Prostate gland (tissue), 2 donors: ENCODE measurements around the gene SPAG7. TPM values are rescaled to one million over a fixed set of nuclear protein-coding genes. Genes with fewer than 3 reads are reported as not detected.

ENCODE experiments used
- DNase-seq: peaks from one replicate; pipeline ENCODE4 v3.0.0-alpha.2; 2019; ENCODE audit warnings: low spot score
- H3K27ac ChIP-seq, 2 donors: fragments of 200-600 bp; sonication (generic); 2 replicates each; pipeline ENCODE4 v1.5.1; 2017 to 2019
- H3K27me3 ChIP-seq: fragments of 200-600 bp; sonication (generic); replicated peaks from 2 replicates; pipeline ENCODE4 v1.5.1; 2019; ENCODE audit not compliant: insufficient read depth
- H3K36me3 ChIP-seq, 2 donors: fragments of 200-600 bp; sonication (generic); 1 replicate in 1 of 2; 2 replicates in 1 of 2; pipeline versions ENCODE4 v1.5.1 to v1.8.1; 2017 to 2019
- H3K4me1 ChIP-seq: fragments of 200-600 bp; sonication (generic); replicated peaks from 2 replicates; pipeline ENCODE4 v1.5.1; 2019
- H3K4me3 ChIP-seq, 2 donors: fragments of 200-600 bp; sonication (generic); 2 replicates each; pipeline ENCODE4 v1.5.1; 2017 to 2019
- H3K9me3 ChIP-seq: fragments of 200-600 bp; sonication (generic); 2 replicates; pipeline ENCODE4 v1.5.1; 2017
- CTCF ChIP-seq, 4 experiments: fragments of 200-600 bp in 2 of 4; fragments of 450-650 bp in 2 of 4; sonication (generic) in 2 of 4; IDR thresholded peaks; 1 replicate in 3 of 4; 2 replicates in 1 of 4; pipeline ENCODE4 v1.5.1; 2016 to 2019; ENCODE audit warnings: antibody characterized with exemption in 4 of 4, mild to moderate bottlenecking in 2 of 4, moderate library complexity in 2 of 4
- POLR2A ChIP-seq: fragments of 450-650 bp; IDR thresholded peaks from one replicate; pipeline ENCODE4 v1.6.1; 2016; ENCODE audit warnings: antibody characterized with exemption, mild to moderate bottlenecking
- POLR2AphosphoS5 ChIP-seq: sonication (generic); formaldehyde crosslinking; IDR thresholded peaks from one replicate; pipeline ENCODE4 v1.6.1; 2017; ENCODE audit warnings: antibody characterized with exemption
- WGBS: methylation state at CpG from one replicate; pipeline ENCODE4 v1.1.5; 2018; 5-methylcytosine and 5-hydroxymethylcytosine counted together
- intact Hi-C: fragments of 100-400 bp; cut with DNase I; formaldehyde crosslinking; loops from one replicate; pipeline ENCODE4 v1.14.2; 2022
- total RNA-seq, 2 donors: library from RNA; depleted of rRNA; stranded (reverse); fragments of >200 nt; gene quantifications; one replicate each; pipeline ENCODE4 v1.1.0, GENCODE V29; 2016

SPAG7 gene
- total RNA-seq, 2 donors from 2014 or later, result 54.2 to 72.0 TPM

- Histone ChIP-seq H3K36me3 (peaks cover 0 to 5% of the 10 kb centered on the region in 2 donors), H3K4me3 (peak overlapping the region; percentile 94 to 100), H3K27me3 (no peaks in the 10 kb centered on the region), H3K9me3 (no peaks in the 10 kb centered on the region), H3K4me1 (peaks cover 16% of the 10 kb centered on the region), H3K27ac (peak overlapping the region; percentile 88 to 96)
- 30% methylated on average over 16 of the region's 16 CpGs for WGBS
- no peak for TF ChIP-seq POLR2AphosphoS5
- no peak for DNase-seq
- intact Hi-C loops, result loop anchor here (5.0 kb wide), 1 partner anchor 41 kb away; the partner anchor contains the start of gene CAMTA2
Measured at GRCh38 chr17:4946312-4946976, 21.2 kb downstream of the SPAG7 start.

GRCh38 chr17:4945944-4946280 lies 21.7 kb downstream of the SPAG7 start:
- Histone ChIP-seq H3K36me3 (peaks cover 0 to 5% of the 10 kb centered on the region in 2 donors), H3K9me3 (no peaks in the 10 kb centered on the region), H3K27me3 (no peaks in the 10 kb centered on the region), H3K4me3 (no peak overlapping the region), H3K4me1 (peaks cover 20% of the 10 kb centered on the region), H3K27ac (peak overlapping the region; percentile 8 to 96)
- TF ChIP-seq POLR2A, result no peak
- no peak for TF ChIP-seq POLR2AphosphoS5
- no peak for TF ChIP-seq CTCF (IDR thresholded peaks at IDR 0.05)
- 26% methylated on average over 4 of the region's 4 CpGs for WGBS
- intact Hi-C loops, result loop anchor here (5.0 kb wide), 1 partner anchor 41 kb away; the partner anchor contains the start of gene CAMTA2
- no peak for DNase-seq

- Histone ChIP-seq H3K36me3 (peaks cover 0 to 5% of the 10 kb centered on the region in 2 donors), H3K4me3 (no peak overlapping the region), H3K4me1 (peaks cover 20% of the 10 kb centered on the region), H3K27ac (peak overlapping the region; percentile 8 to 96), H3K9me3 (no peaks in the 10 kb centered on the region), H3K27me3 (no peaks in the 10 kb centered on the region)
- peak; percentile 47 for DNase-seq
- no peak for TF ChIP-seq POLR2A
- no peak for TF ChIP-seq CTCF (IDR thresholded peaks at IDR 0.05)
- TF ChIP-seq POLR2AphosphoS5, result peak; percentile 45
- intact Hi-C loops, result loop anchor here (5.0 kb wide), 1 partner anchor 42 kb away; the partner anchor contains the start of gene CAMTA2
- 34% methylated on average over 7 of the region's 7 CpGs for WGBS
Measured at GRCh38 chr17:4945176-4945943, 22.3 kb downstream of the SPAG7 start.

- TF ChIP-seq POLR2A (no peak), CTCF (IDR thresholded peaks at IDR 0.05) (no peak), POLR2AphosphoS5 (no peak)
- Histone ChIP-seq H3K36me3 (peaks cover 0 to 5% of the 10 kb centered on the region in 2 donors), H3K9me3 (no peaks in the 10 kb centered on the region), H3K27ac (peak overlapping the region in 1 of 2 donors; percentile 96), H3K27me3 (no peaks in the 10 kb centered on the region), H3K4me1 (peaks cover 20% of the 10 kb centered on the region), H3K4me3 (no peak overlapping the region)
- intact Hi-C loops, result loop anchor here (5.0 kb wide), 1 partner anchor 43 kb away; the partner anchor contains the start of gene CAMTA2
- no peak for DNase-seq
- 53% methylated on average over 8 of the region's 8 CpGs for WGBS
Measured at GRCh38 chr17:4944554-4945175, 23.0 kb downstream of the SPAG7 start.

- H3K27me3 ChIP-seq, result no peaks in the 10 kb centered on the region
- TF ChIP-seq POLR2A (no peak), CTCF (IDR thresholded peaks at IDR 0.05) (no peak)
- H3K9me3 ChIP-seq, result no peaks in the 10 kb centered on the region
- H3K4me1 ChIP-seq, result peaks cover 20% of the 10 kb centered on the region
- no peak for DNase-seq
- peaks cover 0 to 5% of the 10 kb centered on the region in 2 donors for H3K36me3 ChIP-seq
- intact Hi-C loops, result no loop called here
- WGBS, result 32% methylated on average over 3 of the region's 3 CpGs
- H3K4me3 ChIP-seq, result no peak overlapping the region
- no peak overlapping the region for H3K27ac ChIP-seq
Measured at GRCh38 chr17:4944163-4944553, 23.5 kb downstream of the SPAG7 start.
